Retinal pigment epithelial cell (primary cell): ENCODE data around the gene CALHM1.

ENCODE experiments used
- DNase-seq: peaks from one replicate; pipeline ENCODE4 v3.0.0-alpha.2; 2010; ENCODE audit warnings: low read depth
- H3K4me3 ChIP-seq: 2 replicates; pipeline ENCODE4 v1.5.1; 2011; ENCODE audit warnings: mild to moderate bottlenecking, low read length, control low read depth, moderate library complexity
- TF ChIP-seq, protein P1 (sequence below): conservative IDR thresholded peaks from 2 replicates; pipeline ENCODE4 v1.5.1; 2011; ENCODE audit warnings: low read depth, low read length, control low read depth, inconsistent platforms

The CALHM1 gene

DNA sequence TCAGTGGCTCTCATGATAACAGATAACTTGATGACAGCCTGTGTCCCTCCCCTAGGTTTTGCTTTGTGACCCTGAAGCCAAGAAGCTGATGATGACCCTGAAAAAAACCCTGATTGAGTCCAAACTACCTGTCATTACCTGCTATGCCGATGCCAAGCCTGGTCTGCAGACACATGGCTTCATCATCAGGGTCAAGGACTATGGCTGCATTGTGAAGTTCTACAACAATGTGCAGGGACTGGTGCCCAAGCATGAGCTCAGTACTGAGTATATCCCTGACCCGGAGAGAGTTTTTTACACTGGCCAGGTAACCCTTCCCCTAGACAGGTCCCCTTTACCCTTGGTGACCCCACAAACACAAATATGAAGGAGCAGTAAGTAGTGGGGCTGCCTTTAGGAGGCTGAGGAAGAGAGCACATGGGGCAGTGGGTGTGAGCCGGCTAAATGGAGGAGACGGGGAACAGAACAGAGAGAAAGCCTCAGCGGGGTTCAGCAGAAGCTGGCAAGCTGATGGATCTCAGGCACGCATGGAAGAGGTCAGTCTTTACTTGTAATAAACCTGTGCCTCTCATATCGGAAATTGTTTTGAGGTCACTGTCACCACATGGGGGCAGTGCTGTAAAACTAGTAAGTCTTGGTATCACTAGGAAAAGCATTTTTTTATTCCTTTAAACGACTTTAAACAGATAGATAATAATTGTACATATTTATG is 42.1 kb downstream of the CALHM1 start:
- TF ChIP-seq, protein P1, sequence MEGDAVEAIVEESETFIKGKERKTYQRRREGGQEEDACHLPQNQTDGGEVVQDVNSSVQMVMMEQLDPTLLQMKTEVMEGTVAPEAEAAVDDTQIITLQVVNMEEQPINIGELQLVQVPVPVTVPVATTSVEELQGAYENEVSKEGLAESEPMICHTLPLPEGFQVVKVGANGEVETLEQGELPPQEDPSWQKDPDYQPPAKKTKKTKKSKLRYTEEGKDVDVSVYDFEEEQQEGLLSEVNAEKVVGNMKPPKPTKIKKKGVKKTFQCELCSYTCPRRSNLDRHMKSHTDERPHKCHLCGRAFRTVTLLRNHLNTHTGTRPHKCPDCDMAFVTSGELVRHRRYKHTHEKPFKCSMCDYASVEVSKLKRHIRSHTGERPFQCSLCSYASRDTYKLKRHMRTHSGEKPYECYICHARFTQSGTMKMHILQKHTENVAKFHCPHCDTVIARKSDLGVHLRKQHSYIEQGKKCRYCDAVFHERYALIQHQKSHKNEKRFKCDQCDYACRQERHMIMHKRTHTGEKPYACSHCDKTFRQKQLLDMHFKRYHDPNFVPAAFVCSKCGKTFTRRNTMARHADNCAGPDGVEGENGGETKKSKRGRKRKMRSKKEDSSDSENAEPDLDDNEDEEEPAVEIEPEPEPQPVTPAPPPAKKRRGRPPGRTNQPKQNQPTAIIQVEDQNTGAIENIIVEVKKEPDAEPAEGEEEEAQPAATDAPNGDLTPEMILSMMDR = peak; percentile 60
- H3K4me3 ChIP-seq = no peak overlapping the region
- DNase-seq = no peak

DNA sequence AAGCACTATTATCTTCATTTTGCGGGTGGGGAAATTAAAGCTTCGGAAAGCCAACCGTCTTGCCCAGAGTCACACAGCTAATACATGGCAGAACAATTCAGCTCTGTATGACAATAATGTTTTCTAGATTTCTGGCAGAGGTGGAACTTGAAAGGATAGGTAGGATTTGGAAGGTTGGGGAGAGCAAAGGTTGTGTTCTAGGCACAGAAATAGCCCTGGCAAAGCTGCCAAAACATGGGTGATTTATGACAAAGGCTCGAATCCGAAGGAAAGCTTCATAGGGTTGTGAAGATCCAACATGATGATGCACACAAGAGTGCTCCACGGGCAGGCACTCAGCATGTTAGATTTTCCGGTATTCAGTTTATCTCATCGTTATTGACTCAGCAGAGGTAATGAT is 43.1 kb downstream of the CALHM1 start:
- TF ChIP-seq, protein P1 = no peak
- no peak for DNase-seq
- no peak overlapping the region for H3K4me3 ChIP-seq

DNA sequence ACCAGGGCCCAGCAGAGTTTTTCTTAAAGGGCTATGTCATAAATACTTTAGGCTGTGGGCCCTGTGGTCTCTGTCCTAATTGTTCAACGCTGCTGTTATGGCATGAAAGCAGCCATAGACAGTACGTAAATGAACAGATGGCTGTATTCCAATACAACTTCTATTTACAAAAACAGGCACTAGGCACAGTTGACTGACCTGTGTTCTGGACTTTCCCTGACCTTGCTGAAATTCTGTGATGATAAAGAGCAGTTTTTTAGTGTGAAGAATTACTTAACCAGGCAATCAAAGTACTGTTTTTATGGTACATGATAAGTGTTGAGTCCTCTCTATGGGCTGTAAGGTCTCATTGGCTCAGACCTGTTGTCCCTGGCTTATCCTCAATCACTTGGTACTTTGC is 45.1 kb downstream of the CALHM1 start:
- DNase-seq = no peak

More for the DNA sequence above, 45.1 kb downstream of the CALHM1 start:
- no peak overlapping the region for H3K4me3 ChIP-seq
- TF ChIP-seq, protein P1 = no peak
